Measurements from ENCODE around the gene PSMB11. TPM values are rescaled to one million over a fixed set of nuclear protein-coding genes. Genes with fewer than 3 reads are reported as not detected.
"Not testable (repeated sequence)": the region's sequence is repeated elsewhere in the genome, so short reads cannot be mapped to it uniquely, and the experiment has no call there.

PSMB11 gene, protein sequence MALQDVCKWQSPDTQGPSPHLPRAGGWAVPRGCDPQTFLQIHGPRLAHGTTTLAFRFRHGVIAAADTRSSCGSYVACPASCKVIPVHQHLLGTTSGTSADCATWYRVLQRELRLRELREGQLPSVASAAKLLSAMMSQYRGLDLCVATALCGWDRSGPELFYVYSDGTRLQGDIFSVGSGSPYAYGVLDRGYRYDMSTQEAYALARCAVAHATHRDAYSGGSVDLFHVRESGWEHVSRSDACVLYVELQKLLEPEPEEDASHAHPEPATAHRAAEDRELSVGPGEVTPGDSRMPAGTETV
- total RNA-seq: not detected in 2 replicates

DNA sequence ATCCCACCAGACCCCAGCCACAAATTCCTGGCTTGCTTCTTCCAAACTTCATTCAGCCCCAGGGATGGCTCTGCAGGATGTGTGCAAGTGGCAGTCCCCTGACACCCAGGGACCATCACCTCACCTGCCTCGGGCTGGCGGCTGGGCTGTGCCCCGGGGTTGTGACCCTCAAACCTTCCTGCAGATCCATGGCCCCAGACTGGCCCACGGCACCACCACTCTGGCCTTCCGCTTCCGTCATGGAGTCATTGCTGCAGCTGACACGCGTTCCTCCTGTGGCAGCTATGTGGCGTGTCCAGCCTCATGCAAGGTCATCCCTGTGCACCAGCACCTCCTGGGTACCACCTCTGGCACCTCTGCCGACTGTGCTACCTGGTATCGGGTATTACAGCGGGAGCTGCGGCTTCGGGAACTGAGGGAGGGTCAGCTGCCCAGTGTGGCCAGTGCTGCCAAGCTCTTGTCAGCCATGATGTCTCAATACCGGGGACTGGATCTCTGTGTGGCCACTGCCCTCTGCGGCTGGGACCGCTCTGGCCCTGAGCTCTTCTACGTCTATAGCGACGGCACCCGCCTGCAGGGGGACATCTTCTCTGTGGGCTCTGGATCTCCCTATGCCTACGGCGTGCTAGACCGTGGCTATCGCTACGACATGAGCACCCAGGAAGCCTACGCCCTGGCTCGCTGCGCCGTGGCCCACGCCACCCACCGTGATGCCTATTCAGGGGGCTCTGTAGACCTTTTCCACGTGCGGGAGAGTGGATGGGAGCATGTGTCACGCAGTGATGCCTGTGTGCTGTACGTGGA is at the start of gene PSMB11:
Gene PSMB11, plus strand, starts transcription at position 51 of the 804 bp plus-strand sequence. Its CDS starts 14 bp downstream, at position 65.
- no peak for DNase-seq (ENCODE audit: low read depth in 2 of 2)

DNA sequence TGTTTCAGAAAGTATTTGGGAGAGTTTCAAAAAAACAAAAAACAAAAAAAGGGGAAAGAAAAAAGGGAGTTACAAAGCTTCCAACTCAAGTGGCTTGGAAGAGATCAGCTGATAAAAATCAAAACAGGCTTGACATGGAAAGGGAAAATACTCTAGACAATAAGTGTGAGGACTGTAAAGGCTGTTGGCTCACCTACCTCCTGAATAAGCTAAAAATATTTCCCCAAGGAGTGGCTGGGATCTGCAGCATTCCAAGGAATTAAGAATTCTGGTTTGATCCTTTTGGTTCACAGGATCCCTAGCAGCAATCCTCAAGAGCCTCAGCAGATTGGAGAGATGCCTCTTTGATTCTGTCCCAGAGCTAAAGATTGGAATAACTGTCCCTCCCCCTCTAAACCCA is 48.5 kb upstream of the PSMB11 start:
- no peak for DNase-seq (ENCODE audit: low read depth in 2 of 2)

DNA sequence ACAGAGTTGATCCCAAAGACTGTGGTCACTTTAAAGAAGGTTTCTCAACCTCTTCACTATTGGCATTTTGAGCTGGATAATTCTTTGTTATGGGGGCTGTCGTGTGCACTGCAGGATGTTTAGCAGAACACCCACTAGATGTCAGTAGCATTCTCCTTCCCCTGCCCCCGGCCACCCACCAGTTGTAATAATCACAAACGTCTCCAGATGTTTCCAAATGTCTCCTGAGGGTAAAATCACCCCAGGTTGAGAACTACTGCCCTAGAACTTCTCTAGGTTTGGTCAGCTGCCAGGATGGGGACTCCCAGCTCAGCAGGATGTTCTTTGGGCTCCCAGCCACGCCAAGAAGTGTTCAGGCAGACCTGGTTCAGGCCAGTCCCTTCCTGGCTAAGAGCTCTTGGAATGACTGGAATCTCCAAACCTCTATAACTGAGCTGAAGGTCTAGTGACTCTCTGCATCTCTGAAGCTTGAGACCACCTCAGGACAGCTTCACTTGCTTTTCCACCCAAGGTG is 47.2 kb upstream of the PSMB11 start:
- DNase-seq (ENCODE audit: low read depth in 2 of 2): peak in 1 of 2 donors; percentile 59

DNA sequence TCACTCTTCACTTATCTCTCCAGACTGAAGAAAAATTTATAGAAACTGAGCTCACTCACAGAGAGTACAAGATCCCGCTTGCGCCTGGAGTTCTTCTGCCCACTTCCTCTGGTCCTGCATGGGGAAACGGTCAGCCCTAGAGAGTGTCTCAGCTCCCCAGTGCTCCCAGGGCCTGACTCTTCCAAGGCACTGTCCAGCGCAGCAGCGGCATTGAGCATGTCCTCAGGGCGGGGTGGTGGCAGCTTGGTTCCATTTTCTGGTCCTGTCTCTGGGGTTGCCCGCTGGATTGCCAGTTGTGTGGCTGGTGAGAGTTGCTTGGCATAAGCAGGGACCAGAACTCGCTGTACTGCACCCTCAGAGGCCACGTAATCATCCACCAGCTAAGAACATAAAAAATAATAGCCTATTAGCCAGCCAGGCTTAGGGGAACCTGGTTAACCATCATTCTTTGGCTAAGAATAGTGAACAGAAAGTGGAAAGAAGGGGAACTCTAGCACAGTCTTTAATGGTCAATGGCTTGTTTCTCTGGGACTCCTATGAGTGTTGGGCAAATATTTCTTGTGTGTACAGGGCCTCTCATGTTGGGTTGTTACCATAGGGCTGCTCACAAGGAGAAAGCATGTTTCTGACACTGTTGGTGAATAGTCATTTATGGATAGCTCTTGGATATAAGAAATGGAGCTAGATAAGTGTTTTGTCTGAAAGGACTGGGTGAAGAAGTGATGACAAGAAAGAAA is 46.0 kb upstream of the PSMB11 start:
- DNase-seq (ENCODE audit: low read depth in 2 of 2): no peak

DNA sequence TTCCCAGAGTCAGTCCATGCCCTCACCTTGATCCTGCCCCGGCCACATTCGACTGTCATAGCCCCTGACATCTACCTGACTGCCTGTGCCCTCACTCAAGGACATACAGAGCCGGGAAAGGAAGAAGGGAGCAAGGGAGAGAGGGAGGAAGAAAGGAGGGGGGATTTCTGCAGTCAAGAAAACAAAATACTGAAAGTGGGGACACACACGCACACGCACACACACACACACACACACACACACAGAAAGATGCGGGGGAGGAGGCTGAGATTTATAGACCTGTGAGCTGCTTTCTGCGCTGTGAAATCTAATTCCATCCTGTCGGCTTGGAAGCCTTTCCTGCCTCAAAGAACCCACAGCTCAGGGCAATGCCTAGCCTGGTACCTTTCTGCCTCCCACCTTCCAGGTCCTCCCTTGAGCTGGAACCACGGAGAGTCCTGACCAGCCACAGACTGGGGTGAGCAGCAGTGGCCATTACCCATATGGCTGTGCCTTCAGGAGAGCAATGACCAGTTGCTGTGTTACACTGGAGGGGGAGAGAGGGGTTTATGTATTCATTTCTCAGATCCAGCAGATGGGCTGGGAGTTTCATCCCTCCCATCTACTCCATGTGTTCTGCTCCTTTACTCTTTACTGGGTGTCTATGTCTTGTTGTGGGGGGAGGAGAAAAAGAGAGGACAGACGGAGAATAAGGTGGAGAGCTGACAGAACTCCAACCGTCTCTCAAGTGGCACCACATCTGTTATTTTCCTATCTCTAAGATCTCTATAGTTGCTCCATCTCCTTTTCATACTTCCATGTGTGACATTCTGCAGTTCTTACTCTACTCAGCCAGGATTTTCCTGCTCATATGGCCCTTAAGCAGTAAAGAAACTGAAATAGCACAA is 45.0 kb upstream of the PSMB11 start:
- DNase-seq (ENCODE audit: low read depth in 2 of 2): no peak

DNA sequence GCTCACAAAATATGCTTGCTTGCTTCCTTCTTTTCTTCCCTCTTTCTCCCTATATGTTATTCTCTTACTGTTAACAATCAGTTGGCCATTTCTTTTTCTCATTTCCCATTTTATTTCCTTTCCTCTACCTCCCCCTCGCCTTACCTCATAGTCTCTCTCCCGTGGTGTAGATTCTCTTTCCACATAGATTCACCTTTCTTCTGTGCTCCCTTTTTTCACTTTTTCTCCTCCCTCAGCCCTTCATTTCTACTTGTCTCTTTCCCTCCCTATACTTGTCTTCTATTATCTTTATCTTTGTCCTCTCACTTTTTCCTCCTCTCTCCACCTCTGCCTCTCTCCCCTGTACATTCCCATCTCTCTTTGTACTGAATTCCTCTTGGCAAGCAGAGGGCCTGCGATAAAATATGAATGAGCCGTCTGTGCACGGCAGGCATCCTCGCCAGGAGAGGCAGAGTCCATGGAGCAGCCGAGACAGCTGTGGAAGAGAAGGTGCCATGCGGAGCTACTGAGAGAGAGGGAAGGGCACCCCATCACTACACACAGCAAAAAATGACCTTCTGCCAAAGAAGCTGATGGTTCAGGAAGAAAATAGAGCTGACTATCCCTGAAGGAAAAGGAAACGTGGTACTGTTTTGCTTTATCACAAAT is 44.2 kb upstream of the PSMB11 start:
- no peak for DNase-seq (ENCODE audit: low read depth in 2 of 2)

DNA sequence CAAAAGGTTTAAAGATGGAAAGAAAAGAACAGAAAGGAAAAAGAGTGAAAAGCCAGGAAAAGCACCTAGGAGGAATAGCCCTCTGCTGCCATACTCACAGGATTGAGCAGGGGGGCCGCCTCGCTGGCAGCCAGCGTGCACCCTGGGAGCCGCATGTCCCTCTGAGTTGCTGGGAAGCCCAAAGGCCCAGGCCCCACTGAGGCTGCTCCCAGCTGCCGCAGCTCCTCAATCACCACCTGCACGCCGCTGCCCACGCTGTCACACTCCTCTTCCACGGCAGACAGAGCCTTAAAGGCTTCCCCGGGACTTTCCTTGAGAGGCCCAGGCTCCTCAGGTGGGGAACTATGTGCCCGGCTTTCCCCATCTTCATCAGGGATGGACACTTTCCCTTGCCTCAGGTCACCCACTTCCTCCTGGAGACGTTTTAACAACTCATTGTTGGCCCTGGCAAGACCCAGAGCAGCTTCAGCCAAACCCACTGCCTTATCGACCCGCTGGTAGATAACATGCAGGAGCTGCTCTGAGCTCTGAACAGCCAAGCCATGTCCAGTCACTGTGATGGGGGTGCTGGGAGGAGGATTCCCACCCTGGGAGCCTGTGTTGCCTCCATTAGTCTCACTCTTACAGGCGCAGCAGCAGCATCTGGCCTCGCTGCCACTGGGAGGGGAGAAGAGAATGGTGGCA is 43.5 kb upstream of the PSMB11 start:
- DNase-seq (ENCODE audit: low read depth in 2 of 2): no peak

DNA sequence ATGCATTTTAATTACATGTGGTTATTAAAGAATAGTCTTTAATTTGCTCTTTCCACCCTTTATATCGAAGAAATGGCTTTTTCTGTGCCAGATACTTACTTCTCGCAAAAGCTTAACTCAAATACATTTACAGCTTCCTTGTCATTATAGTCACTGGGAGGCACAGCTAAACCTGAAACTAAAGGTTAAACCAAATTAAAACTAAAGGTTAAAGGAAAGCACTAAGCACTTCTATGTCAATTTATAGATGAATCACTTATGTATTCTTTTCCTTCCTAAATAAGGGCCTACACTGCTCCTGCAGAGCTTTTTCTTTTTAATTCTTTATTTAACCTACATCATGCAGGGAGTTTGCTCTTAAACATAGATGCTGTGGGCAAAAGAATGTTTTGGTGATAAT is 41.2 kb upstream of the PSMB11 start:
- DNase-seq (ENCODE audit: low read depth in 2 of 2): no peak

DNA sequence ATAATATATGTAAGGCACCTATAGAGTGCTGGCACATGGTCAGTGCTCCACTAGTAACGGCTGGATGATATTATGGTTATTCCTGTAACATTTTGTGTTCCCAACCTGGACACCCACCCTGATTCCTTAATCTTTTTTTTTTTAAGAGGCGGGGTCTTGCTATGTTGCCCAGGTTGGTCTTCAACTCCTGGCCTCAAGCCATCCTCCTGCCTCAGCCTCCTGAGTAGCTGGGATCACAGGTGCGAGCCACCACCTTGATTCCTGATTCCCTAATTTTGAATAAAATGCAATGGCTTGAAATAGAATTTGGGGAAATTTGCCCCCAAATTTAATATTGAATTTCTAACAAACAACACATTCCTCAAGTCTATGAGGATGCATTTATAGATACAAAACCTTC is 39.4 kb upstream of the PSMB11 start:
- no peak for DNase-seq (ENCODE audit: low read depth in 2 of 2)

DNA sequence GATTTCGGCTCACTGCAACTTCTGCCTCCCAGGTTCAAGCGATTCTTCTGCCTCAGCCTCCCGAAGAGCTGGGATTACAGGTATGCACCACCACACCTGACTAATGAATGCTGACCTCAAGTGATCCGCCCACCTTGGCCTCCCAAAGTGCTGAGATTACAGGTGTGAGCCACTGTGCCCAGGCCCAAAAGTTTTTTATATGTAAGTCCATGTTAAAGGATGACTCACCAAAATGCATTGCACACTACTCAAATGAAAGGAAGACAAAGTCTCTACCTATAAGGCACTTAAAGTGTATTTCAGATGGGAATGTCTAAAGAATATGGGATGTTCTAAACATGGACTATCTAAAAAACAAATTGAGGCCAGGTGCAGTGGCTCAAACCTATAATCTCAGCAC is 37.7 kb upstream of the PSMB11 start:
- not testable (repeated sequence) for DNase-seq (ENCODE audit: low read depth in 2 of 2)

DNA sequence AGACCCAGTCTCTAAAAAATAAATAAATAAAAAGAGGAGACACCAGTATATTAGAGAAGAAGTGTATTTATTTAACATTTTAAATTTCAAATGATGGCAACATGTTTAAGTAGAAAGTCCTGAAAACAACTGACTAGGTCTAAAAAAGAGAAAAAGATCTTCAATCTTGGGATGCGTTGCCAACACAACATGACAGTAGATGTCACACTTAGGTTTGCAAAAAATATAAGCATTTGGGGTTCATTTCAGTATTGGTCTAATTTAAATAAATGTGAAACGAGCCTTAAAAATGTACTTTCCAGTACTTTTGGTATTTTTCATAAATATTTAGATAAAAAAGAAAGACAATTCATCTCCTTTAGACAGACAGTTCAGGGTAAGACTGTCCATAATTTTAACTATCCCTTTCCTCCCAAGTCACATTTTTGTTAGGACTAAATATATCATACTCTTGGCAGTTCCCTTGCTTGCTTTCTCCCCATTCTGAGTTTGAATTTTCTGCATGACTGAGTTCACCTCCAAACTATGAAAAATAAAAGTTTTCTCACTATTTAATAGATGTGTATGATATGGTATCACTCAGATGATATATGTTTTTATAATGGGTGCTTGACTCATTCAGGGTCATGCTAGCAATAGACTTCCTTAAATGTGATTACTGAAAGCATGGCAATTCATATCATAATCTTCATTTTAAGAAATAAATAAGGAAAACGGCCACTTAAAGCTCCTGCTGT is 36.4 kb upstream of the PSMB11 start:
- no peak for DNase-seq (ENCODE audit: low read depth in 2 of 2)

DNA sequence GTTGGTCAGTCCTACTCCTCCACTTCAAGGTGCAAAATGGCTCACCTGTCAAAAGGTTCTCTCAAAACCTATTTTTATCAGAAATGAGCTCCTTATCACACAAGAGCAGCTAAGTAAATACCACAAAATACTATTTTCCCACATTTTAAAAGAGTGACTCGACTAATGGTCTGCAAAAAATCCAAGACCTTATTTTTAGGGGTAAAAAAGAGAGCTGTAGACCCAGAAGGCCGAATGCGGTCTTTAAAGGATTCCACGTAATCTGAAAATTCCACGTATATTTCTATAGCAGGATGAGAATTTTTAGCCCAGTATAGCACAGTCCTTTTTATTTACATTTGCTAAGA is 35.9 kb upstream of the PSMB11 start:
- DNase-seq (ENCODE audit: low read depth in 2 of 2): no peak

DNA sequence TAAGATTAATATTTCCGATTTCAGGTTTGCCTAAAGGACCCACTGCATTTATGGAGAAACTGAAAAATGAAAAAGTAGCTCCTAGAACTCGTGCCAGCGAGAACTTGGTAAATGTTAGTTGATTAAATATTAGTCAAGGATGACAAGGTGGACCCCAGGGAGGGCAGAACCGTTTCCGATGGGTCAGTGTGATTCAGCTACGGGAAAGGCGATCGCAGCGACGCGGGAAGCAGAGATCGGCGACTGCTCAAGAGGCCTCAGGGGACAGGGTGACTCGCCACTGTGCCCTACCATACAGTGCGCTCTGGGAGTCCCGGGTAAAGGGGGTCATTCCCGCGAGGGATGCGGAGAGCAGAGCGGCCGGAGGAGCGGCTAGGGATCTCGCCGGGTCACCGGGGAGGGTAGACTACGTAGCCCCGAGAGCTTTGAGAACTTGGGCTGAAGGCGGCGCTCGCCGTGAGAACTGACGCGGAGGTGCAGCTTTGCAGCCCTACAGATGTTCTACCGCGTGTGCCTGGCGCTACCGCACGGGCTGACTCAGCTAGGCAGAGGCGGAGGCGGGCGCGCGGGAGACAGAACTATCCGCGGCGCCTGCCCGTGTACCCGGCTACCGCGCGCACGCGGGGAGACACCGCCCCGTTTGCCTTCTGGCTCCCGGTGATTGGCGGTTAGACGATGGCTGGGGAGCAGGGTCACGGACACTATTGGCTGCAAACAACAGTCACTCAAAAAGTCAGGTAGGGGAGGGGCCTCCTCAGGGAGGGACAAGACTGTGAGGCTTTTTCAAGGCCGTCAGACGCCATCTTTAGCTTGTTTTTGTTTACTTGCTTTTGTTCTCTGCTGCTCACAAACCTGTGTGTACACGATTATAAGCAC is 35.2 kb upstream of the PSMB11 start:
- DNase-seq (ENCODE audit: low read depth in 2 of 2): peak; percentile 93 to 98

DNA sequence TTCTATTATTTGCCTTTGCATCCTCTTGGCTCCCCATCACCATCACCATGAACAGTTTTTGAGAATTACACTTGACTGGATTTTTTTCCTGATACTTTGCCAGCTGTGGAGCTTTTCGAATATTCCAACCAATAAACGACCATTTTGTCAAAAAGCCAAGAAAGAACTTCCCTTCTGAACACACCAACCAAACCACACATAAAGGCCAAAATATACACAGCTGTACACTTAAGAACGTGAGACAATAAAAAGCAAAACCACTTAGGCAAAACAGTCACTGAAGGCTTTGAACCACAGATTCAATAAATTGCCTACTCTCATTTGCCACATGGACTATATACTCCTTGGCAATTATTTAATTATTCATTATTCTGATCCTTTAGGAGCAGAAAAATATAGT is 33.2 kb upstream of the PSMB11 start:
- no peak for DNase-seq (ENCODE audit: low read depth in 2 of 2)

DNA sequence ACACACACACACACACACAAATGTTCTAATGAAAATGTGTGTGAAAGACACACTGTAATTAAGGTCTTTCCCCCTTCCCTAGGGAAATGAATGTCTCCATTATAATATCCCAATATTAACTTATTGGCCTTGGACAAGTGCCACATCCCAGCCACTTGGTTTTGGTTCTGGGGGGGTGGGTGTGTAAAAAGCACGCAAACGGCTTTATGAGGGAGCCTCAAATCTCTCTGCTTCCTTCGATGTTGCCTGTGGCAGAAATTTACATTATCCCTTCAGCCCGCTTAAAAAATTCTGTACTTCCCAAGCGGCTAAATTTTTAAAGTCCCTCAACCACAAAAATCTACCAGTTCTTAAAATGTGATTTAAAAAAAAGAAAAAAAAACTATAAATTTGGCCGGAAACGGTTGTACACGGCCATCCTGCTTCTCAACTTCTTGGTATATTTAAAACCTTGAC is 32.5 kb upstream of the PSMB11 start:
- DNase-seq (ENCODE audit: low read depth in 2 of 2): no peak

DNA sequence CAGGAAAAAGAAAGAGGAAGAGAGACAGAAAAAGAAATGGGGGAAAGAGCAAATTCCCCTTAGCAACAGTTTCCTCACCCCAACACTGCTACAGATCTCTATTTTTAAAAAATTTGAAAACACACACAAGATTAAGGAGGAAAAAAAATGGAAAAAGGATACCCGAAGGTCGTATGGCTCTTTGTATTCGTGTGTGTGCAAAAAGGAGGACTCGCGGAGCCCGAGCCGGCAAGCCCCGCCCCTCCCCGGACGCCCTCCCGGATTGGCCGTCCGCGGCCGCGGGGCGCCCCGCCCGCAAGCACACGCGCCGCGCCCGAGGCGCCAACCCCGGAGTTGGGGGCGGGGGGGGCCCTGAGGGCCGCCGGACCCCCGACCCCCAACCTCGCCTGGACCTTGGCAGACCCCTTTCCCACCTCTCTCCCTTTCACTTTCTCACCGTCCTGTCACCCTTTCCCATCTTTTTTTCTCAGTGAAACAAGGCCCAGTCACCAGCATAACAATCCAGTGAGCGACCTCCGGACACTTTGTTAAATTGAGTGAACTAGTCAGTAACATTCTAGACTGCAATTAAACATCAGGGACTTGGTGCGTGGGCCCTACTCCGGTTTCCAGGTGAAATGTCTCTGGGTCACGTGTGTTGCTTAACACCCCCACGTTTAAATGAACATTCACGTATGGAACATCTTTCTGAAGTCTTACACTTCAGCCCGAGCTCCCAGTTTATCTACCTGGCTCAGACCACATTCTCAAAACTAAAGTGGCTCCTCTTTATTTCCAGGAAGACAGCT is 31.9 kb upstream of the PSMB11 start, which contains the start of gene C14orf93:
Gene C14orf93, minus strand, starts transcription at position 205 of the 788 bp plus-strand sequence. CDS start 11,120 bp downstream, outside the sequence.
- peak in 1 of 2 donors; percentile 60 for DNase-seq (ENCODE audit: low read depth in 2 of 2)

DNA sequence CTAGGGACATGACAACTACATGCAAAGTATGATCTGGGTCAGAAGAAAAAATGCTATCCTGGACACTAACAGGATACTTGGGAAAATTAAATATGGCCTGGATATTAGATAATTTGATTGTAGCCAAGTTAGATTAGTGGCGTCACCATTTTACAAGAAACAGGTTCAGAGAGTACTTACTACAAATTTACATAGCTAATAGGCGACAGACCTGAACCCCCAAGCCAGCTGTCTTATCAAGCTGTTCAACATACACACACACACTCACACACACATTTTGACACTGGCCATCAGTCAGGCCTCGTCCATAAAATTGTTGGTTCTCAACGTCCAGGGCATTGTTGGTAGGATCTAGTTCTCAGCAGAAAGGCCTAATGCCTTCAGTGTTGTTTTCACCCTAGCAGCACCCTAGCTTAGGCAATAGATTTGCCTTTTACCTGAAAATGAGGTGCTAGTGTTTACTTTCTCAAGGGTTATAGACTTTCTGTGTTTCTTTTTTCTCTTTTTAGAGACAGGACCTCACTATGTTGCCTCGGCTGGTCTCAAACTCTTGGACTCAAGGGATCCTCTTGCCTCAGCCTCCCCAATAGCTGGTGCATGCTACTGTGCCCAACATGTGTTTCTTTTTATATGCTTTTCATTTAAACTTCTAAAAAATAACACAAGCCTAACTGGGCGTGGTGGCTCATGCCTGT is 28.8 kb upstream of the PSMB11 start:
- no peak for DNase-seq (ENCODE audit: low read depth in 2 of 2)

Data from dermis microvascular lymphatic vessel endothelial cell (primary cell).